WTC11 (cell line): ENCODE results near the gene PAPOLA.

Experiments
- MXD4 ChIP-seq: fragments of 250-450 bp; sonication (Bioruptor Pico); IDR thresholded peaks from 2 replicates; pipeline ENCODE4 v1.8.0; 2021; ENCODE audit warnings: mild to moderate bottlenecking, moderate library complexity, borderline replicate concordance
- TCF7 ChIP-seq: sonication (generic); formaldehyde crosslinking; IDR thresholded peaks from 2 replicates; pipeline ENCODE4 v1.8.0; 2022; ENCODE audit warnings: mild to moderate bottlenecking, low read depth, missing genetic modification reagents, moderate library complexity
- ZBTB43 ChIP-seq: sonication (generic); formaldehyde crosslinking; IDR thresholded peaks from 2 replicates; pipeline ENCODE4 v1.8.1; 2023; ENCODE audit warnings: mild to moderate bottlenecking, missing genetic modification reagents
- TF ChIP-seq, protein P1 (sequence below): fragments of 200-600 bp; IDR thresholded peaks from 2 replicates; pipeline ENCODE4 v1.8.0; 2022; ENCODE audit warnings: antibody characterized with exemption

DNA sequence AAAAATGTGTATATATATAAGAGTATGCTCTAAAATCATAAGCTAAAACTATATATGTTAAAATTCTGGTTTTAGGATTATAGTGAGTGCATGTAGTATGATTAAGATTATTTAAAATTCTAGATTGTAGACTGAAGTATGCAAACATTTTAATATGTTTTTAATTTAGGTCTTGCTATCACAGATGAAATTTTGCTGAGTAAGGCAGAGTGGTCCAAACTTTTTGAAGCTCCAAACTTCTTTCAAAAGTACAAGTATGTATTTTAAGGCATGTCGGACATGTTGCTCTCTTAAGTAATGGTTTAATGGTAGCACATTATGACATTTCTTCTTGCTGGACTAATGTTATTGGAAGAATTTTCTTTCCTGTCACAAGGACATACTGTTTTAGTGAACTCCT is 34.6 kb downstream of the PAPOLA start:
- TF ChIP-seq, protein P1, sequence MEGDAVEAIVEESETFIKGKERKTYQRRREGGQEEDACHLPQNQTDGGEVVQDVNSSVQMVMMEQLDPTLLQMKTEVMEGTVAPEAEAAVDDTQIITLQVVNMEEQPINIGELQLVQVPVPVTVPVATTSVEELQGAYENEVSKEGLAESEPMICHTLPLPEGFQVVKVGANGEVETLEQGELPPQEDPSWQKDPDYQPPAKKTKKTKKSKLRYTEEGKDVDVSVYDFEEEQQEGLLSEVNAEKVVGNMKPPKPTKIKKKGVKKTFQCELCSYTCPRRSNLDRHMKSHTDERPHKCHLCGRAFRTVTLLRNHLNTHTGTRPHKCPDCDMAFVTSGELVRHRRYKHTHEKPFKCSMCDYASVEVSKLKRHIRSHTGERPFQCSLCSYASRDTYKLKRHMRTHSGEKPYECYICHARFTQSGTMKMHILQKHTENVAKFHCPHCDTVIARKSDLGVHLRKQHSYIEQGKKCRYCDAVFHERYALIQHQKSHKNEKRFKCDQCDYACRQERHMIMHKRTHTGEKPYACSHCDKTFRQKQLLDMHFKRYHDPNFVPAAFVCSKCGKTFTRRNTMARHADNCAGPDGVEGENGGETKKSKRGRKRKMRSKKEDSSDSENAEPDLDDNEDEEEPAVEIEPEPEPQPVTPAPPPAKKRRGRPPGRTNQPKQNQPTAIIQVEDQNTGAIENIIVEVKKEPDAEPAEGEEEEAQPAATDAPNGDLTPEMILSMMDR, result no peak
- TF ChIP-seq ZBTB43 (CRISPR knock-in tag), result no peak
- TF ChIP-seq TCF7 (CRISPR knock-in tag), result no peak
- no peak for TF ChIP-seq MXD4
